ENCODE results near the gene HSPH1.
"Not testable (repeated sequence)": the region's sequence is repeated elsewhere in the genome, so short reads cannot be mapped to it uniquely, and the experiment has no call there.

The HSPH1 gene

GRCh38 chr13:31107109-31107508 is 54.6 kb downstream of the HSPH1 start:
- no peak for TF ChIP-seq CTCF (IDR thresholded peaks at IDR 0.05; ENCODE audit: low read depth, low read length, missing control alignments)
- in situ Hi-C loops (cut with HindIII; ENCODE audit: low sequenced_read_pairs): no loop called here
- no peak for DNase-seq (ENCODE audit: low read depth)
- no peak overlapping the region for H3K4me3 ChIP-seq (ENCODE audit: low read depth, low read length)

- in situ Hi-C loops (cut with HindIII; ENCODE audit: low sequenced_read_pairs): no loop called here
- DNase-seq (ENCODE audit: low read depth): no peak
- no peak for TF ChIP-seq CTCF (IDR thresholded peaks at IDR 0.05; ENCODE audit: low read depth, low read length, missing control alignments)
- no peak overlapping the region for H3K4me3 ChIP-seq (ENCODE audit: low read depth, low read length)
Observed at GRCh38 chr13:31105856-31106255, 55.8 kb downstream of the HSPH1 start.

GRCh38 chr13:31105020-31105795 is 56.5 kb downstream of the HSPH1 start:
- DNase-seq (ENCODE audit: low read depth): no peak
- no peak overlapping the region for H3K4me3 ChIP-seq (ENCODE audit: low read depth, low read length)
- TF ChIP-seq CTCF (IDR thresholded peaks at IDR 0.05; ENCODE audit: low read depth, low read length, missing control alignments): no peak
- in situ Hi-C loops (cut with HindIII; ENCODE audit: low sequenced_read_pairs): no loop called here

GRCh38 chr13:31102905-31103304 is 58.8 kb downstream of the HSPH1 start:
- no peak overlapping the region for H3K4me3 ChIP-seq (ENCODE audit: low read depth, low read length)
- DNase-seq (ENCODE audit: low read depth): no peak
- in situ Hi-C loops (cut with HindIII; ENCODE audit: low sequenced_read_pairs): no loop called here
- TF ChIP-seq CTCF (IDR thresholded peaks at IDR 0.05; ENCODE audit: low read depth, low read length, missing control alignments): no peak

GRCh38 chr13:31101472-31102170 is 60.1 kb downstream of the HSPH1 start:
- DNase-seq (ENCODE audit: low read depth): no peak
- H3K4me3 ChIP-seq (ENCODE audit: low read depth, low read length): no peak overlapping the region
- TF ChIP-seq CTCF (IDR thresholded peaks at IDR 0.05; ENCODE audit: low read depth, low read length, missing control alignments): no peak
- in situ Hi-C loops (cut with HindIII; ENCODE audit: low sequenced_read_pairs): no loop called here

GRCh38 chr13:31100721-31101120 is 61.0 kb downstream of the HSPH1 start:
- in situ Hi-C loops (cut with HindIII; ENCODE audit: low sequenced_read_pairs): no loop called here
- no peak for TF ChIP-seq CTCF (IDR thresholded peaks at IDR 0.05; ENCODE audit: low read depth, low read length, missing control alignments)
- H3K4me3 ChIP-seq (ENCODE audit: low read depth, low read length): no peak overlapping the region
- no peak for DNase-seq (ENCODE audit: low read depth)

GRCh38 chr13:31097911-31098434 is 63.7 kb downstream of the HSPH1 start:
- DNase-seq (ENCODE audit: low read depth); in situ Hi-C loops (cut with HindIII; ENCODE audit: low sequenced_read_pairs): not testable (repeated sequence)

More at GRCh38 chr13:31097911-31098434, 63.7 kb downstream of the HSPH1 start:
- H3K4me3 ChIP-seq (ENCODE audit: low read depth, low read length): not testable (repeated sequence)

Measured in astrocyte of the cerebellum (primary cell).